Prostate gland (tissue), 2 donors: ENCODE measurements around the gene INSM1.

ENCODE experiments used
- CTCF ChIP-seq, 4 experiments: fragments of 200-600 bp in 2 of 4; fragments of 450-650 bp in 2 of 4; sonication (generic) in 2 of 4; IDR thresholded peaks; 1 replicate in 3 of 4; 2 replicates in 1 of 4; pipeline ENCODE4 v1.5.1; 2016 to 2019; ENCODE audit warnings: antibody characterized with exemption in 4 of 4, mild to moderate bottlenecking in 2 of 4, moderate library complexity in 2 of 4
- POLR2A ChIP-seq: fragments of 450-650 bp; IDR thresholded peaks from one replicate; pipeline ENCODE4 v1.6.1; 2016; ENCODE audit warnings: antibody characterized with exemption, mild to moderate bottlenecking
- POLR2AphosphoS5 ChIP-seq: sonication (generic); formaldehyde crosslinking; IDR thresholded peaks from one replicate; pipeline ENCODE4 v1.6.1; 2017; ENCODE audit warnings: antibody characterized with exemption

GRCh38 chr20:20322912-20323311 is 45.0 kb upstream of the INSM1 start:
- no peak for TF ChIP-seq CTCF (IDR thresholded peaks at IDR 0.05)
- TF ChIP-seq POLR2A, result no peak
- TF ChIP-seq POLR2AphosphoS5, result no peak
